CD4-positive, CD25-positive, alpha-beta regulatory T cell (primary cell): Measurements from ENCODE around the gene MMP14. TPM values are rescaled to one million over a fixed set of nuclear protein-coding genes. Genes with fewer than 3 reads are reported as not detected.

Experiments
- ATAC-seq, 2 donors: fragments of 150-1000 bp; cut with Tn5 transposase; one replicate each; pipeline ENCODE4 v1.10.0; 2021; ENCODE audit warnings: low read depth in 2 of 2, moderate number of reproducible peaks in 2 of 2, moderate library complexity in 1 of 2
- DNase-seq, 3 donors: peaks; one replicate each; pipeline versions ENCODE4 v3.0.0 to v3.0.0-alpha.2; 2012 to 2022; ENCODE audit warnings: mixed read lengths in 1 of 3
- H3K27ac ChIP-seq: one replicate; pipeline ENCODE4 v1.7.0; 2013; ENCODE audit warnings: mild to moderate bottlenecking, low read length; ENCODE audit not compliant: insufficient read depth, poor library complexity, severe bottlenecking
- H3K27me3 ChIP-seq: one replicate; pipeline ENCODE4 v1.7.0; 2013; ENCODE audit warnings: low read length; ENCODE audit not compliant: control insufficient read depth, insufficient read depth
- H3K36me3 ChIP-seq: one replicate; pipeline ENCODE4 v1.7.0; 2013; ENCODE audit warnings: mild to moderate bottlenecking, low read length, moderate library complexity; ENCODE audit not compliant: control insufficient read depth, insufficient read depth
- H3K4me1 ChIP-seq: 2 replicates; pipeline ENCODE4 v1.7.0; 2013; ENCODE audit warnings: mild to moderate bottlenecking, low read length; ENCODE audit not compliant: insufficient read depth, control insufficient read depth, poor library complexity, severe bottlenecking
- H3K4me3 ChIP-seq: one replicate; pipeline ENCODE4 v1.7.0; 2013; ENCODE audit warnings: low read depth, mild to moderate bottlenecking, low read length, moderate library complexity
- H3K9me3 ChIP-seq, 2 experiments: 1 replicate in 1 of 2; 2 replicates in 1 of 2; pipeline ENCODE4 v1.7.0; 2013; ENCODE audit warnings: low read length in 2 of 2, mild to moderate bottlenecking in 1 of 2, moderate library complexity in 1 of 2; ENCODE audit not compliant: control insufficient read depth in 2 of 2
- H3K27ac Mint-ChIP-seq, 3 donors: one replicate each; pipeline ENCODE4 v1.8.0; 2020 to 2022; ENCODE audit warnings: mild to moderate bottlenecking in 3 of 3, mixed read lengths in 3 of 3, moderate library complexity in 2 of 3
- H3K27me3 Mint-ChIP-seq: one replicate; pipeline ENCODE4 v1.8.0; 2022; ENCODE audit warnings: mild to moderate bottlenecking, mixed read lengths
- H3K36me3 Mint-ChIP-seq: one replicate; pipeline ENCODE4 v1.8.0; 2020; ENCODE audit warnings: mixed read lengths
- H3K4me1 Mint-ChIP-seq, 4 donors: one replicate each; pipeline ENCODE4 v1.8.0; 2020 to 2022; ENCODE audit warnings: mixed read lengths in 4 of 4, mild to moderate bottlenecking in 1 of 4
- H3K4me3 Mint-ChIP-seq, 4 donors: one replicate each; pipeline ENCODE4 v1.8.0; 2020 to 2022; ENCODE audit warnings: mild to moderate bottlenecking in 4 of 4, mixed read lengths in 4 of 4, moderate library complexity in 3 of 4
- H3K9me3 Mint-ChIP-seq, 7 donors: one replicate each; pipeline ENCODE4 v1.8.0; 2020 to 2022; ENCODE audit warnings: mixed read lengths in 7 of 7, mild to moderate bottlenecking in 3 of 7, moderate library complexity in 2 of 7
- polyA plus RNA-seq, 4 donors: library from polyadenylated mRNA; unstranded; fragments of 300-500 nt; fragmentation: Illumina TruSeq; gene quantifications; one replicate each; pipeline ENCODE4 v1.2.3, GENCODE V29; 2021
- total RNA-seq: library from RNA; stranded (reverse); gene quantifications from one replicate; pipeline ENCODE4 v1.2.3, GENCODE V29; 2022

The MMP14 gene
- total and polyA plus RNA-seq, 5 donors from 2014 or later: 1.0 TPM; not detected in 4

- H3K4me1 ChIP-seq: peaks cover 7% of the 10 kb centered on the region
- H3K27ac Mint-ChIP-seq: peak overlapping the region in 1 of 3 donors; percentile 59
- H3K27me3 Mint-ChIP-seq: no peaks in the 10 kb centered on the region
- no peaks in the 10 kb centered on the region for H3K27me3 ChIP-seq
- DNase-seq (no peak), ATAC-seq (no peak)
- H3K36me3 Mint-ChIP-seq: peaks cover 17% of the 10 kb centered on the region
- no peak overlapping the region for H3K4me3 Mint-ChIP-seq
- H3K36me3 ChIP-seq: peaks cover 3% of the 10 kb centered on the region
- H3K9me3 ChIP-seq: no peaks in the 10 kb centered on the region
- no peaks in the 10 kb centered on the region for H3K9me3 Mint-ChIP-seq
- no peak overlapping the region for H3K27ac ChIP-seq
- H3K4me3 ChIP-seq: no peak overlapping the region
- H3K4me1 Mint-ChIP-seq: peaks cover 5 to 18% (median 8%) of the 10 kb centered on the region in 4 donors
These were observed 59.0 kb downstream of the MMP14 start for GRCh38 chr14:22895402-22895801.

GRCh38 chr14:22896356-22896755 is 60.0 kb downstream of the MMP14 start:
- Histone ChIP-seq H3K4me3 (no peak overlapping the region), H3K27me3 (no peaks in the 10 kb centered on the region), H3K4me1 (peaks cover 12% of the 10 kb centered on the region), H3K36me3 (peaks cover 12% of the 10 kb centered on the region), H3K9me3 (no peaks in the 10 kb centered on the region), H3K27ac (no peak overlapping the region)
- peaks cover 21% of the 10 kb centered on the region for H3K36me3 Mint-ChIP-seq
- H3K4me1 Mint-ChIP-seq: peaks cover 4 to 23% (median 8%) of the 10 kb centered on the region in 4 donors
- DNase-seq (no peak), ATAC-seq (no peak)
- H3K27ac Mint-ChIP-seq: peak overlapping the region in 1 of 3 donors; percentile 91
- H3K27me3 Mint-ChIP-seq: no peaks in the 10 kb centered on the region
- no peaks in the 10 kb centered on the region for H3K9me3 Mint-ChIP-seq
- no peak overlapping the region for H3K4me3 Mint-ChIP-seq

- DNase-seq (no peak), ATAC-seq (no peak)
- Mint-ChIP-seq H3K27me3 (no peaks in the 10 kb centered on the region), H3K36me3 (peaks cover 25% of the 10 kb centered on the region), H3K9me3 (no peaks in the 10 kb centered on the region), H3K27ac (peak overlapping the region in 2 of 3 donors; percentile 60 to 91), H3K4me1 (peaks cover 4 to 23% (median 8%) of the 10 kb centered on the region in 4 donors), H3K4me3 (no peak overlapping the region)
- Histone ChIP-seq H3K36me3 (peaks cover 16% of the 10 kb centered on the region), H3K27ac (no peak overlapping the region), H3K27me3 (no peaks in the 10 kb centered on the region), H3K4me1 (peaks cover 12% of the 10 kb centered on the region), H3K9me3 (no peaks in the 10 kb centered on the region), H3K4me3 (no peak overlapping the region)
These were observed 60.4 kb downstream of the MMP14 start for GRCh38 chr14:22896760-22897159.

GRCh38 chr14:22897357-22897756 is 61.0 kb downstream of the MMP14 start:
- Mint-ChIP-seq H3K27me3 (no peaks in the 10 kb centered on the region), H3K4me1 (peaks cover 4 to 20% (median 8%) of the 10 kb centered on the region in 4 donors), H3K4me3 (no peak overlapping the region), H3K9me3 (no peaks in the 10 kb centered on the region), H3K36me3 (peaks cover 28% of the 10 kb centered on the region), H3K27ac (peak overlapping the region in 2 of 3 donors; percentile 15 to 60)
- H3K36me3 ChIP-seq: peaks cover 20% of the 10 kb centered on the region
- H3K27ac ChIP-seq: no peak overlapping the region
- no peaks in the 10 kb centered on the region for H3K9me3 ChIP-seq
- peaks cover 12% of the 10 kb centered on the region for H3K4me1 ChIP-seq
- no peaks in the 10 kb centered on the region for H3K27me3 ChIP-seq
- DNase-seq (no peak), ATAC-seq (no peak)
- H3K4me3 ChIP-seq: no peak overlapping the region

Other genes with a start within 250 kb of the MMP14 start
- gene DAD1, start 247.4 kb upstream of the MMP14 start, total RNA-seq: 81.8 TPM
- 100 to 1,000 TPM; 630 to 720 (median 697) TPM for gene DAD1, start 247.4 kb upstream of the MMP14 start, polyA plus RNA-seq
- 10.1 TPM for gene ABHD4, start 238.3 kb upstream of the MMP14 start, total RNA-seq
- gene ABHD4, start 238.3 kb upstream of the MMP14 start, polyA plus RNA-seq: 10 to 100 TPM; 10.2 to 13.4 (median 11.1) TPM
- not detected for gene OR6J1, start 192.2 kb upstream of the MMP14 start, total RNA-seq
- not detected for gene OR6J1, start 192.2 kb upstream of the MMP14 start, polyA plus RNA-seq
- 155 TPM for gene OXA1L, start 69.9 kb upstream of the MMP14 start, total RNA-seq
- gene OXA1L, start 69.9 kb upstream of the MMP14 start, polyA plus RNA-seq: 10 to 100 TPM; 62.6 to 85.2 (median 75.6) TPM
- gene SLC7A7, start 21.1 kb upstream of the MMP14 start, total RNA-seq: not detected
- gene SLC7A7, start 21.1 kb upstream of the MMP14 start, polyA plus RNA-seq: under 1 TPM; 0.21 to 0.61 (median 0.50) TPM
- 35.7 TPM for gene MRPL52, start 6.7 kb upstream of the MMP14 start, total RNA-seq
- gene MRPL52, start 6.7 kb upstream of the MMP14 start, polyA plus RNA-seq: 100 to 1,000 TPM; 129 to 148 (median 138) TPM
- 111 TPM for gene LRP10, start 35.2 kb downstream of the MMP14 start, total RNA-seq
- 100 to 1,000 TPM in 1 of 4 donors, 10 to 100 TPM in 3; 78.7 to 108 (median 88.3) TPM for gene LRP10, start 35.2 kb downstream of the MMP14 start, polyA plus RNA-seq
- 11.1 TPM for gene REM2, start 46.6 kb downstream of the MMP14 start, total RNA-seq
- 1 to 10 TPM in 3 of 4 donors, under 1 TPM in 1; 0.61 to 2.6 (median 1.4) TPM for gene REM2, start 46.6 kb downstream of the MMP14 start, polyA plus RNA-seq
- gene RBM23, start 82.6 kb downstream of the MMP14 start, total RNA-seq: 108 TPM
- 10 to 100 TPM; 43.1 to 54.0 (median 46.7) TPM for gene RBM23, start 82.6 kb downstream of the MMP14 start, polyA plus RNA-seq
- 19.3 TPM for gene PRMT5, start 92.8 kb downstream of the MMP14 start, total RNA-seq
- gene PRMT5, start 92.8 kb downstream of the MMP14 start, polyA plus RNA-seq: 10 to 100 TPM; 37.4 to 43.3 (median 40.5) TPM
- gene HAUS4, start 120.5 kb downstream of the MMP14 start, total RNA-seq: 20.0 TPM
- 10 to 100 TPM; 30.0 to 41.9 (median 37.0) TPM for gene HAUS4, start 120.5 kb downstream of the MMP14 start, polyA plus RNA-seq
- 0.54 TPM for gene AJUBA, start 146.0 kb downstream of the MMP14 start, total RNA-seq
- 1 to 10 TPM in 1 of 4 donors, under 1 TPM in 3; 0.20 to 1.0 (median 0.71) TPM for gene AJUBA, start 146.0 kb downstream of the MMP14 start, polyA plus RNA-seq
- 8.5 TPM for gene C14orf93, start 173.6 kb downstream of the MMP14 start, total RNA-seq
- gene C14orf93, start 173.6 kb downstream of the MMP14 start, polyA plus RNA-seq: 1 to 10 TPM; 4.7 to 7.5 (median 6.9) TPM
- 13.8 TPM for gene PSMB5, start 198.3 kb downstream of the MMP14 start, total RNA-seq
- 10 to 100 TPM; 28.2 to 50.9 (median 39.5) TPM for gene PSMB5, start 198.3 kb downstream of the MMP14 start, polyA plus RNA-seq
- not detected for gene PSMB11, start 205.6 kb downstream of the MMP14 start, total RNA-seq
- not detected for gene PSMB11, start 205.6 kb downstream of the MMP14 start, polyA plus RNA-seq
- 2.9 TPM for gene CDH24, start 220.9 kb downstream of the MMP14 start, total RNA-seq
- gene CDH24, start 220.9 kb downstream of the MMP14 start, polyA plus RNA-seq: under 1 TPM; 0.17 to 0.79 (median 0.25) TPM